ENCODE results near the gene CACNG3.

GRCh38 chr16:24349320-24349719 lies 93.2 kb downstream of the CACNG3 start:
- TF ChIP-seq EZH2 (IDR thresholded peaks at IDR 0.05) (no peak), FOXP2 (optimal IDR thresholded peaks at IDR 0.05; ENCODE audit: control extremely low read depth, extremely low read length, insufficient read depth) (no peak), POLR2AphosphoS5 (IDR thresholded peaks at IDR 0.05; ENCODE audit: borderline replicate concordance, low read depth, low read length) (no peak)
